ACC112 (cell line): ENCODE results near the gene MAP3K7CL.

ENCODE experiments used
- H2AFZ ChIP-seq: fragments of 200-600 bp; sonication (generic); one replicate; pipeline ENCODE4 v1.6.0; 2017; ENCODE audit warnings: antibody characterized with exemption, low read length; ENCODE audit not compliant: unreplicated experiment
- H3K27ac ChIP-seq: fragments of 200-600 bp; sonication (generic); 2 replicates; pipeline ENCODE4 v1.5.1; 2014; ENCODE audit warnings: low read depth, mild to moderate bottlenecking, antibody characterized with exemption, low read length, moderate library complexity
- H3K27me3 ChIP-seq: fragments of 200-600 bp; sonication (generic); 2 replicates; pipeline ENCODE4 v1.6.1; 2014; ENCODE audit warnings: mild to moderate bottlenecking, antibody characterized with exemption, low read length, moderate library complexity, mixed read lengths; ENCODE audit not compliant: insufficient read depth
- H3K36me3 ChIP-seq: fragments of 200-600 bp; sonication (generic); 2 replicates; pipeline ENCODE4 v1.6.1; 2016; ENCODE audit warnings: mild to moderate bottlenecking, antibody characterized with exemption, low read length, moderate library complexity, mixed read lengths; ENCODE audit not compliant: insufficient read depth
- H3K4me1 ChIP-seq: fragments of 200-600 bp; sonication (generic); one replicate; pipeline ENCODE4 v1.6.1; 2016; ENCODE audit warnings: low read length, mixed read lengths; ENCODE audit not compliant: insufficient read depth, unreplicated experiment, control insufficient read depth
- H3K4me3 ChIP-seq: fragments of 200-600 bp; sonication (generic); 2 replicates; pipeline ENCODE4 v1.5.1; 2014; ENCODE audit warnings: mild to moderate bottlenecking, low read depth, low read length
- H3K79me2 ChIP-seq: fragments of 200-600 bp; sonication (generic); one replicate; pipeline ENCODE4 v1.6.0; 2016; ENCODE audit warnings: low read length; ENCODE audit not compliant: control insufficient read depth, unreplicated experiment, insufficient read depth

The MAP3K7CL gene

GRCh38 chr21:29209696-29210095 is 79.3 kb downstream of the MAP3K7CL start:
- H3K27me3 ChIP-seq = no peaks in the 10 kb centered on the region
- no peak overlapping the region for H3K4me3 ChIP-seq
- peak overlapping the region; percentile 96 for H3K27ac ChIP-seq
- H3K36me3 ChIP-seq = no peaks in the 10 kb centered on the region
- no peak overlapping the region for H2AFZ ChIP-seq
- peaks cover 22% of the 10 kb centered on the region for H3K4me1 ChIP-seq
- no peaks in the 10 kb centered on the region for H3K79me2 ChIP-seq

- no peak overlapping the region for H3K4me3 ChIP-seq
- H3K79me2 ChIP-seq = no peaks in the 10 kb centered on the region
- no peak overlapping the region for H3K27ac ChIP-seq
- no peaks in the 10 kb centered on the region for H3K27me3 ChIP-seq
- peaks cover 22% of the 10 kb centered on the region for H3K4me1 ChIP-seq
- H2AFZ ChIP-seq = no peak overlapping the region
- no peaks in the 10 kb centered on the region for H3K36me3 ChIP-seq
These were observed 80.8 kb downstream of the MAP3K7CL start for GRCh38 chr21:29211205-29211604.

GRCh38 chr21:29212446-29212845 is 82.0 kb downstream of the MAP3K7CL start:
- H2AFZ ChIP-seq = no peak overlapping the region
- no peak overlapping the region for H3K27ac ChIP-seq
- peaks cover 28% of the 10 kb centered on the region for H3K4me1 ChIP-seq
- H3K4me3 ChIP-seq = no peak overlapping the region
- H3K36me3 ChIP-seq = no peaks in the 10 kb centered on the region
- no peaks in the 10 kb centered on the region for H3K79me2 ChIP-seq
- H3K27me3 ChIP-seq = no peaks in the 10 kb centered on the region

- Histone ChIP-seq H3K4me1 (peaks cover 29% of the 10 kb centered on the region), H3K27ac (no peak overlapping the region), H2AFZ (no peak overlapping the region), H3K4me3 (no peak overlapping the region), H3K27me3 (no peaks in the 10 kb centered on the region), H3K36me3 (no peaks in the 10 kb centered on the region), H3K79me2 (no peaks in the 10 kb centered on the region)
These were observed 83.3 kb downstream of the MAP3K7CL start for GRCh38 chr21:29213513-29214385.

- Histone ChIP-seq H3K36me3 (no peaks in the 10 kb centered on the region), H3K4me3 (no peak overlapping the region), H2AFZ (no peak overlapping the region), H3K27me3 (no peaks in the 10 kb centered on the region), H3K27ac (no peak overlapping the region), H3K79me2 (no peaks in the 10 kb centered on the region), H3K4me1 (peaks cover 19% of the 10 kb centered on the region)
These were observed 85.3 kb downstream of the MAP3K7CL start for GRCh38 chr21:29215709-29216108.

- Histone ChIP-seq H2AFZ (no peak overlapping the region), H3K36me3 (no peaks in the 10 kb centered on the region), H3K4me1 (peaks cover 19% of the 10 kb centered on the region), H3K79me2 (no peaks in the 10 kb centered on the region), H3K4me3 (peak overlapping the region; percentile 31; the same call in 1 of the 2 replicates), H3K27ac (peak overlapping the region; percentile 81), H3K27me3 (no peaks in the 10 kb centered on the region)
These were observed 87.4 kb downstream of the MAP3K7CL start for GRCh38 chr21:29217818-29218291.

- Histone ChIP-seq H3K4me3 (no peak overlapping the region), H3K36me3 (no peaks in the 10 kb centered on the region), H3K4me1 (peaks cover 19% of the 10 kb centered on the region), H2AFZ (no peak overlapping the region), H3K79me2 (no peaks in the 10 kb centered on the region), H3K27ac (peak overlapping the region; percentile 81), H3K27me3 (no peaks in the 10 kb centered on the region)
These were observed 88.3 kb downstream of the MAP3K7CL start for GRCh38 chr21:29218749-29219148.

- H3K79me2 ChIP-seq = no peaks in the 10 kb centered on the region
- H3K27me3 ChIP-seq = no peaks in the 10 kb centered on the region
- H2AFZ ChIP-seq = no peak overlapping the region
- peaks cover 19% of the 10 kb centered on the region for H3K4me1 ChIP-seq
- no peak overlapping the region for H3K4me3 ChIP-seq
- no peak overlapping the region for H3K27ac ChIP-seq
- H3K36me3 ChIP-seq = no peaks in the 10 kb centered on the region
These were observed 88.8 kb downstream of the MAP3K7CL start for GRCh38 chr21:29219165-29219770.

- Histone ChIP-seq H3K4me3 (no peak overlapping the region), H3K27me3 (no peaks in the 10 kb centered on the region), H3K27ac (no peak overlapping the region), H3K36me3 (no peaks in the 10 kb centered on the region), H3K4me1 (peaks cover 19% of the 10 kb centered on the region), H3K79me2 (no peaks in the 10 kb centered on the region), H2AFZ (no peak overlapping the region)
These were observed 90.9 kb downstream of the MAP3K7CL start for GRCh38 chr21:29221253-29221744.

- H2AFZ ChIP-seq = no peak overlapping the region
- no peaks in the 10 kb centered on the region for H3K79me2 ChIP-seq
- H3K36me3 ChIP-seq = no peaks in the 10 kb centered on the region
- peaks cover under 1% of the 10 kb centered on the region for H3K4me1 ChIP-seq
- H3K4me3 ChIP-seq = no peak overlapping the region
- H3K27me3 ChIP-seq = no peaks in the 10 kb centered on the region
- no peak overlapping the region for H3K27ac ChIP-seq
These were observed 93.6 kb downstream of the MAP3K7CL start for GRCh38 chr21:29224006-29224405.
